Measurements from ENCODE around the gene PTGR2. TPM values are rescaled to one million over a fixed set of nuclear protein-coding genes. Genes with fewer than 3 reads are reported as not detected.

PTGR2 gene
- total and polyA plus RNA-seq, 2 donors (not counting 3 experiments of a cell fraction or from before 2014, with no cell fraction given), result 1.1 to 5.6 TPM

GRCh38 chr14:73824536-73824935, 27.1 kb upstream of the PTGR2 start:
- H2AFZ ChIP-seq (ENCODE audit: low read depth, low read length), result no peak overlapping the region
- H3K4me1 ChIP-seq (ENCODE audit: control insufficient read depth, extremely low read depth, insufficient read depth, low read length), result peaks cover 2% of the 10 kb centered on the region
- no peak overlapping the region for H3K27ac ChIP-seq (ENCODE audit: insufficient read depth, low read depth, low read length)
- TF ChIP-seq POLR2A (IDR thresholded peaks at IDR 0.05; ENCODE audit: low read depth, low read length), result no peak
- no peak for TF ChIP-seq POLR2AphosphoS5 (IDR thresholded peaks at IDR 0.05; ENCODE audit: insufficient read depth, low read depth, low read length)
- no peak for TF ChIP-seq MYC (IDR thresholded peaks at IDR 0.05; ENCODE audit: low read depth, low read length)
- no peak for TF ChIP-seq JUN (IDR thresholded peaks at IDR 0.05; ENCODE audit: borderline replicate concordance, insufficient read depth, insufficient read length, low read depth)
- no peak for TF ChIP-seq FOS (IDR thresholded peaks at IDR 0.05; ENCODE audit: borderline replicate concordance, insufficient read depth, low read length)
- no peak for TF ChIP-seq EZH2 (IDR thresholded peaks at IDR 0.05; ENCODE audit: borderline replicate concordance, low read depth, low read length, severe bottlenecking)
- TF ChIP-seq CTCF (IDR thresholded peaks at IDR 0.05; ENCODE audit: extremely low read depth in 1 of 2, insufficient read depth in 1 of 2, low read depth in 1 of 2, low read length in 2 of 2), result no peak
- TF ChIP-seq GATA2 (IDR thresholded peaks at IDR 0.05; ENCODE audit: insufficient read depth, insufficient read length, low read depth, low read length), result no peak
- TF ChIP-seq MAX (IDR thresholded peaks at IDR 0.05; ENCODE audit: insufficient read depth, insufficient read length), result no peak
- H4K20me1 ChIP-seq (replicated peaks; ENCODE audit: control insufficient read depth, extremely low read depth, insufficient read depth, low read length), result no peaks in the 10 kb centered on the region
- dilution Hi-C loops (cut with MboI; ENCODE audit: extremely low pct_ligation_motif_present, low sequenced_read_pairs) (no loop called here), intact Hi-C loops (cut with micrococcal nuclease) (no loop called here)
- H3K9me3 ChIP-seq (replicated peaks; ENCODE audit: control insufficient read depth, insufficient read depth, low read length), result no peaks in the 10 kb centered on the region
- ChIA-PET POLR2A (interaction anchor here (0.7 kb wide), 1 partner anchor 169 kb away, joined by 4 read pairs; no protein-coding TSS in a partner anchor), CTCF (interaction anchor here (0.8 to 9.5 kb wide), 13 partner anchors 8 to 529 kb away, joined by 3 to 131 read pairs (median 6); a partner anchor contains a TSS)
- FAIRE-seq (no peak), DNase-seq (ENCODE audit: low read depth, low spot score) (no peak)
- H3K36me3 ChIP-seq (ENCODE audit: control insufficient read depth in 2 of 2, extremely low read depth in 1 of 2, insufficient read depth in 2 of 2, low read length in 2 of 2), result no peaks in the 10 kb centered on the region
- no TSS peak for BruUV-seq (replicated peaks)
- no peak overlapping the region for H3K4me3 ChIP-seq (replicated peaks in 1 of 3; ENCODE audit: insufficient read depth in 1 of 3, low read depth in 1 of 3, low read length in 3 of 3)
- H3K27me3 ChIP-seq (ENCODE audit: control insufficient read depth in 2 of 2, insufficient read depth in 2 of 2, low read length in 2 of 2), result no peaks in the 10 kb centered on the region
- H3K9me1 ChIP-seq (replicated peaks; ENCODE audit: control insufficient read depth, extremely low read depth, insufficient read depth, low read length), result no peaks in the 10 kb centered on the region
- no peaks in the 10 kb centered on the region for H3K79me2 ChIP-seq (ENCODE audit: control insufficient read depth, insufficient read depth, low read length)
- no peak overlapping the region for H3K9ac ChIP-seq (replicated peaks; ENCODE audit: extremely low read depth, insufficient read depth, low read length)
- no peak overlapping the region for H3K4me2 ChIP-seq (ENCODE audit: insufficient read depth, low read length)

Measured in endothelial cell of umbilical vein (primary cell).